ENCODE measurements around the gene SYNE2.

DNA sequence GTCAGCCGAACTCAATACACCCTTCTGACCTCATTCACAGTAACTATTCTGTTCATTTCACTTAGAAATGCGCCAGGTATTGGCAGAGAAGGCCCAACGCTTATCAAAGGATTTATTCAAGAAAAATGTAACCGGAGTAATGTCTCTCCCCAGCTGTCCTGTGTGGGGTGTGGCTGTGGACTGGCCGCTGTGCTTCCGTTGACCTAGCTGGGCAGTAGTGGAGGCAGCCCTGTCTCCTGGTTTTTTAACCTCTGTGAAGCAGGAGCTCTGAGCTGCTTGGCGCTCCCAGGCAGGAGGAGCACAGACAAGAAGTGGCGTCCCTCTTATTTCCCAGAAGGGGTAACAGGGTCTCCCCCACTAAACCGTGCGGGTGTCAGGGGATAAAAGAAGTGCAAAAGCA, 356.2 kb downstream of the SYNE2 start:
- TF ChIP-seq, protein P1, sequence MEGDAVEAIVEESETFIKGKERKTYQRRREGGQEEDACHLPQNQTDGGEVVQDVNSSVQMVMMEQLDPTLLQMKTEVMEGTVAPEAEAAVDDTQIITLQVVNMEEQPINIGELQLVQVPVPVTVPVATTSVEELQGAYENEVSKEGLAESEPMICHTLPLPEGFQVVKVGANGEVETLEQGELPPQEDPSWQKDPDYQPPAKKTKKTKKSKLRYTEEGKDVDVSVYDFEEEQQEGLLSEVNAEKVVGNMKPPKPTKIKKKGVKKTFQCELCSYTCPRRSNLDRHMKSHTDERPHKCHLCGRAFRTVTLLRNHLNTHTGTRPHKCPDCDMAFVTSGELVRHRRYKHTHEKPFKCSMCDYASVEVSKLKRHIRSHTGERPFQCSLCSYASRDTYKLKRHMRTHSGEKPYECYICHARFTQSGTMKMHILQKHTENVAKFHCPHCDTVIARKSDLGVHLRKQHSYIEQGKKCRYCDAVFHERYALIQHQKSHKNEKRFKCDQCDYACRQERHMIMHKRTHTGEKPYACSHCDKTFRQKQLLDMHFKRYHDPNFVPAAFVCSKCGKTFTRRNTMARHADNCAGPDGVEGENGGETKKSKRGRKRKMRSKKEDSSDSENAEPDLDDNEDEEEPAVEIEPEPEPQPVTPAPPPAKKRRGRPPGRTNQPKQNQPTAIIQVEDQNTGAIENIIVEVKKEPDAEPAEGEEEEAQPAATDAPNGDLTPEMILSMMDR (IDR thresholded peaks at IDR 0.05; ENCODE audit: insufficient read depth, low read length, poor library complexity, severe bottlenecking): no peak
- TF ChIP-seq EZH2phosphoT487 (conservative IDR thresholded peaks at IDR 0.05; ENCODE audit: low read length): no peak

Data from SU-DHL-6 (cell line).